NT2/D1 (cell line): ENCODE data around the gene POU6F2.

ENCODE experiments used
- DNase-seq: peaks from one replicate; pipeline ENCODE4 v3.0.0-alpha.2; 2011; ENCODE audit warnings: low read depth, low spot score
- H3K27me3 ChIP-seq: 2 replicates; pipeline ENCODE4 v1.6.0; 2011; ENCODE audit warnings: mild to moderate bottlenecking; ENCODE audit not compliant: insufficient read length, insufficient read depth
- H3K36me3 ChIP-seq: 2 replicates; pipeline ENCODE4 v1.6.1; 2011; ENCODE audit warnings: mild to moderate bottlenecking, low read length, mixed read lengths; ENCODE audit not compliant: insufficient read depth, insufficient read length
- H3K4me1 ChIP-seq: 2 replicates; pipeline ENCODE4 v1.5.1; 2011; ENCODE audit not compliant: insufficient read depth, insufficient read length
- H3K4me3 ChIP-seq: 2 replicates; pipeline ENCODE4 v1.5.1; 2011; ENCODE audit warnings: low read depth; ENCODE audit not compliant: insufficient read length
- H3K9ac ChIP-seq: 2 replicates; pipeline ENCODE4 v1.6.0; 2011; ENCODE audit warnings: low read depth; ENCODE audit not compliant: insufficient read length
- H3K9me3 ChIP-seq: 2 replicates; pipeline ENCODE4 v1.5.1; 2011; ENCODE audit warnings: mild to moderate bottlenecking, low read length; ENCODE audit not compliant: insufficient read depth
- SUZ12 ChIP-seq: IDR thresholded peaks from 2 replicates; pipeline ENCODE4 v1.6.1; 2011; ENCODE audit not compliant: insufficient read length, insufficient read depth; ENCODE audit errors: extremely low read depth
- YY1 ChIP-seq: IDR thresholded peaks from 2 replicates; pipeline ENCODE4 v1.6.1; 2011; ENCODE audit not compliant: insufficient read length, insufficient read depth
- ZNF274 ChIP-seq: IDR thresholded peaks from 2 replicates; pipeline ENCODE4 v1.6.1; 2011; ENCODE audit warnings: mild to moderate bottlenecking, low read depth, low read length

The POU6F2 gene

GRCh38 chr7:39394105-39394680 is 416.5 kb downstream of the POU6F2 start:
- Histone ChIP-seq H3K36me3 (no peaks in the 10 kb centered on the region), H3K4me1 (peaks cover 2% of the 10 kb centered on the region), H3K9ac (no peak overlapping the region), H3K27me3 (no peaks in the 10 kb centered on the region), H3K4me3 (no peak overlapping the region), H3K9me3 (no peaks in the 10 kb centered on the region)
- TF ChIP-seq SUZ12: no peak
- TF ChIP-seq YY1: no peak
- TF ChIP-seq ZNF274: no peak
- no peak for DNase-seq

DNA sequence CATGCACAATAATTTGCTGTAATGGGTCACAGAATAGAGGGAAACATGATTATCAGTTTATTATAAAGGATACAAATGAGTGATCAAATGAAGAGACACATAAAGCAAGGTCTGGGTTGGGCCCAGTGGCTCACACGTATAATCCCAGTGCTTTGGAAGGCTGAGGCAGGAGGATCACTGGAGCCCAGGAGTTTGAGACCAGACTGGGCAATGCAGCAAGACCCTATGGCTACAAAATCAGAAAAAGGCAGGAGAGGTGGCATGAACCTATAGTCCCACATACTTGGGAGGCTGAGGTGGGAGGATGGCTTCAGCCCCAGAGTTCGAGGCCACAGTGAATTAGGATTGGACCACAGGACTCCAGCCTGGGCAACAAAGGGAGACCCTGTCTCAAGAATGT is 421.7 kb downstream of the POU6F2 start:
- TF ChIP-seq YY1 (no peak), SUZ12 (no peak), ZNF274 (no peak)
- Histone ChIP-seq H3K9ac (no peak overlapping the region), H3K4me3 (no peak overlapping the region), H3K4me1 (no peaks in the 10 kb centered on the region), H3K27me3 (no peaks in the 10 kb centered on the region), H3K9me3 (no peaks in the 10 kb centered on the region; the same call in 1 of the 2 replicates), H3K36me3 (no peaks in the 10 kb centered on the region)
- DNase-seq: no peak

DNA sequence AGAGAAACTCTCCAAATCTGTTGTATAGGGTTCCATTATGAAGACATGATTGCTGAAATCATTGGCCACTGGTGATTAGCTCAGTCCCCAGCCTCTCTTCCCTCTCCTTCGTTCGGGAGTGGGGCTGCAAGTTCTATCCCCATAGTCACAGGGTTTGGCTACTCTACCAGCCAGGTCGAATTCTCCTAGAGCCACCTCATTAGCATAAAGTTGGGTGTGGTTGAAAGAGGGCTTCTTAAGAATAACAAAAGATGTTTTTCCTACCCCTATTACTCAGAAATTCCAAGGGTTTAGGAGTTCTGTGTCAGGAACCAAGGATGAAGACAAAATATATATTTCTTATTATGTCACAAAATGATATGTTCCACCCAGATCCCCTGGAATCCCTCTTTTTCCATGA is 422.3 kb downstream of the POU6F2 start:
- no peak overlapping the region for H3K9ac ChIP-seq
- H3K9me3 ChIP-seq: no peaks in the 10 kb centered on the region; the same call in 1 of the 2 replicates
- no peak for TF ChIP-seq YY1
- TF ChIP-seq SUZ12: no peak
- no peak for TF ChIP-seq ZNF274
- peak; percentile 58 for DNase-seq
- H3K4me1 ChIP-seq: no peaks in the 10 kb centered on the region
- no peaks in the 10 kb centered on the region for H3K27me3 ChIP-seq
- H3K4me3 ChIP-seq: no peak overlapping the region
- H3K36me3 ChIP-seq: no peaks in the 10 kb centered on the region

DNA sequence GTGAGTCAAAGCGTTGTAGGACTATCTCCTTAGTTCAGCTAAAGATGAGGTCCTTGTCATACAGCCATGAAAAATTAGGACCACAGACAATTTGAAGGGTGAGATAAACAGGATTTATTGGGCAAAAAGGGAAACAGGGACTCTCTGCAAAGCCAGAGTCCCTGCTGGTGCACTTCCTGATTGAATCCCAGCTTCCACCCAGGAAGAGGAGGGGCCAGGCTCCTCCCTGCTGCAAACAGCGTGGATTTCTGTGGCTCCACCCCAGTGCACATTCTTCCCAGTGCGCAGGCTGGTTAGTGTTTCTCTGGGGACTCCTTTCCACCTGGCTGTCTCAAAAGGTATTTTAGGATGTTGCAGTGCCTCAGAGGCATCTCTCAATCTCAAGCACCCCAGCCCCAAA is 423.1 kb downstream of the POU6F2 start:
- no peaks in the 10 kb centered on the region for H3K36me3 ChIP-seq
- no peak overlapping the region for H3K9ac ChIP-seq
- DNase-seq: no peak
- no peaks in the 10 kb centered on the region for H3K27me3 ChIP-seq
- TF ChIP-seq YY1: no peak
- no peak for TF ChIP-seq ZNF274
- TF ChIP-seq SUZ12: no peak
- no peak overlapping the region for H3K4me3 ChIP-seq
- no peaks in the 10 kb centered on the region; the same call in 1 of the 2 replicates for H3K9me3 ChIP-seq
- no peaks in the 10 kb centered on the region for H3K4me1 ChIP-seq

DNA sequence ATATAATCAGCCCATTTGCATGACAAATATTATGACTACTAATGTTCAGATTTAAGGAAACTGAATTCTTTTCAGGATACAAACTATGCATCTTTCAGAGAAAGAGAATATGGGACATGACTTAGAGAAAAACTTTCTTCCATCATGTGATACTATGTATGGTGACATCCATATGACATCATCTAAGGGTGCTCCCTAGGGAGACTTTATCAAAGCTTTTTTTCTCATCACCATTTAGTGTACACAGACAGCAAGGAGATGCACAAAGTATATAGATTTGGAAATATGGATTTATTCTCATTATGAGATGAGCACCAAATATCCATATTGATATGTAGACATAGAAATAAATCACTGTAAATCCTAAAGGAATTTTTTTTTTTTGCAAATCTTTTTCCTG is 424.3 kb downstream of the POU6F2 start:
- H3K4me3 ChIP-seq: no peak overlapping the region
- no peak overlapping the region for H3K9ac ChIP-seq
- H3K36me3 ChIP-seq: no peaks in the 10 kb centered on the region
- DNase-seq: no peak
- TF ChIP-seq SUZ12 (no peak), ZNF274 (no peak), YY1 (no peak)
- no peaks in the 10 kb centered on the region for H3K27me3 ChIP-seq
- H3K4me1 ChIP-seq: peaks cover 4% of the 10 kb centered on the region
- H3K9me3 ChIP-seq: no peaks in the 10 kb centered on the region; the same call in 1 of the 2 replicates

GRCh38 chr7:39404907-39405306 is 427.2 kb downstream of the POU6F2 start:
- no peaks in the 10 kb centered on the region for H3K27me3 ChIP-seq
- TF ChIP-seq SUZ12: no peak
- no peak for TF ChIP-seq ZNF274
- no peak for TF ChIP-seq YY1

GRCh38 chr7:39405581-39405980 is 427.9 kb downstream of the POU6F2 start:
- Histone ChIP-seq H3K4me1 (peaks cover 4% of the 10 kb centered on the region), H3K9me3 (no peaks in the 10 kb centered on the region), H3K4me3 (no peak overlapping the region), H3K27me3 (no peaks in the 10 kb centered on the region), H3K9ac (no peak overlapping the region), H3K36me3 (no peaks in the 10 kb centered on the region)
- DNase-seq: no peak
- TF ChIP-seq SUZ12 (no peak), YY1 (no peak), ZNF274 (no peak)

More at GRCh38 chr7:39404907-39405306, 427.2 kb downstream of the POU6F2 start:
- Histone ChIP-seq H3K4me3 (no peak overlapping the region), H3K36me3 (no peaks in the 10 kb centered on the region), H3K9me3 (no peaks in the 10 kb centered on the region), H3K4me1 (peaks cover 4% of the 10 kb centered on the region), H3K9ac (no peak overlapping the region)
- DNase-seq: no peak
